ENCODE results near the gene C11orf58.

DNA sequence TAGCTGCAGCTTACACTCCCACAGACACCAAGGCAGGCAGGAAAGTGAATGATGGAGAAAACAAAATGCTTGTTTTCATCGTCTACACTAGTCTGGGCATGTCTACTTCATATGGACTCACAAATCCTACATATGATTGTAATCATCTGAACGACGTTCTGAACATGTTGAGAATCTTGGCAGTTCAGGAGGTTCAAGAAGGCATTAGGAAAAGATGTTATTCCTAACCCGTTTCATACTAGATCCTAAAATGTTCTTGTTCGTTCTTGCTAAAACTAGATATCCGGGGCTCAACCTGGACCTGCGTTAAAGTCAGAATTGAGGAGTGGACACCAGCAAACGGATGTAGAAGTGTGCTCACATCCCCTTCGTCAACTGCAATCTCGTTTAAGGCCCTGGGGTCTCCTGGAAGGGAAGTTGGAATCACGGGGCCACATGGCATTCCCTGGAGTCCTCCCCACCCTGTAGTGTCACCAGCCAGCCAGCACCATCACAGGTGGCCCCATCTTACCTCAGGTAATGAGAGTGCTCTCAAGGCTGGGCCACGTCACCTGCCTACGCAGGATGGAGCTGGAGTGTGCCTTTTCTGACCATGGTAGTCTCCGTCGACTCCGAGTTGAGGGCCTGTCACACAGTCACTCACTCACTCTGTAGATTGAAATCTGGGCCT, 37.3 kb downstream of the C11orf58 start:
- no peak for TF ChIP-seq EZH2 (optimal IDR thresholded peaks at IDR 0.05; ENCODE audit: low read depth, low read length)
- TF ChIP-seq, protein P1, sequence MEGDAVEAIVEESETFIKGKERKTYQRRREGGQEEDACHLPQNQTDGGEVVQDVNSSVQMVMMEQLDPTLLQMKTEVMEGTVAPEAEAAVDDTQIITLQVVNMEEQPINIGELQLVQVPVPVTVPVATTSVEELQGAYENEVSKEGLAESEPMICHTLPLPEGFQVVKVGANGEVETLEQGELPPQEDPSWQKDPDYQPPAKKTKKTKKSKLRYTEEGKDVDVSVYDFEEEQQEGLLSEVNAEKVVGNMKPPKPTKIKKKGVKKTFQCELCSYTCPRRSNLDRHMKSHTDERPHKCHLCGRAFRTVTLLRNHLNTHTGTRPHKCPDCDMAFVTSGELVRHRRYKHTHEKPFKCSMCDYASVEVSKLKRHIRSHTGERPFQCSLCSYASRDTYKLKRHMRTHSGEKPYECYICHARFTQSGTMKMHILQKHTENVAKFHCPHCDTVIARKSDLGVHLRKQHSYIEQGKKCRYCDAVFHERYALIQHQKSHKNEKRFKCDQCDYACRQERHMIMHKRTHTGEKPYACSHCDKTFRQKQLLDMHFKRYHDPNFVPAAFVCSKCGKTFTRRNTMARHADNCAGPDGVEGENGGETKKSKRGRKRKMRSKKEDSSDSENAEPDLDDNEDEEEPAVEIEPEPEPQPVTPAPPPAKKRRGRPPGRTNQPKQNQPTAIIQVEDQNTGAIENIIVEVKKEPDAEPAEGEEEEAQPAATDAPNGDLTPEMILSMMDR (IDR thresholded peaks at IDR 0.05; ENCODE audit: low read length): no peak
- TF ChIP-seq EZH2phosphoT487 (IDR thresholded peaks at IDR 0.05; ENCODE audit: low read length): no peak
